Measurements from ENCODE around the gene STAC3.

- TF ChIP-seq POLR2AphosphoS5 (IDR thresholded peaks at IDR 0.05; ENCODE audit: low read depth, low read length) = no peak
- no peak for TF ChIP-seq POLR2A (IDR thresholded peaks at IDR 0.05; ENCODE audit: low read depth, low read length)
Observed at GRCh38 chr12:57210926-57211692, 39.9 kb downstream of the STAC3 start.

Data from GM12892 (cell line).